GM19438 (cell line): ENCODE results near the gene MFNG.

Source experiments
- ATAC-seq: cut with Tn5 transposase; IDR thresholded peaks from one replicate; pipeline ENCODE4 v1.9.1; 2021; ENCODE audit warnings: low read depth; ENCODE audit not compliant: unreplicated experiment

Gene MFNG

DNA sequence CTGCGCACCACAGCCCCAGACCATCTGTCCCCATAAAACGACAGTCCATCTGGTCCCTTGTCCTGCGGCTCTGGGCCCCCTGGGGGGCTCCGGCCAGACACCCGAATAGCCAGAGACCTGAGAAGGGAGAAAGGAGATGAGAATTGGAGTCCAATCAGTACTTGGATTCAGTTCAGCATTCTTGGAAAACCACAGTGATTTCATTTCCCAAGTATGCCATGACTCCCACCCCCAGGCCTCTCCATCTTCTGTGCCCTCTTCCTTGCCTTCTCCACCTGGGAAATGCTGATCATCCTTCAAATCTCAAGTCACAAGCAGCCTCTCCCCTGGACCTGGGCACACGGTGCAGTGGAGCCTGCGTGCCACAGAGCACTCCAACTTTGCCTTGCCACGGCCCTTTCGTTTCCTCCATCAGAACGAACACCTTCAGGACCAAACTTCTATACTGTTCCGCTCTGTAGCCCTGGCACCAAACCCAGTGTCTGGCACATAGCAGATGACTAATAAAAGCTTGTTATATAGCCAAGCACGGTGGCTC, 10.9 kb upstream of the MFNG start:
- ATAC-seq = no peak

DNA sequence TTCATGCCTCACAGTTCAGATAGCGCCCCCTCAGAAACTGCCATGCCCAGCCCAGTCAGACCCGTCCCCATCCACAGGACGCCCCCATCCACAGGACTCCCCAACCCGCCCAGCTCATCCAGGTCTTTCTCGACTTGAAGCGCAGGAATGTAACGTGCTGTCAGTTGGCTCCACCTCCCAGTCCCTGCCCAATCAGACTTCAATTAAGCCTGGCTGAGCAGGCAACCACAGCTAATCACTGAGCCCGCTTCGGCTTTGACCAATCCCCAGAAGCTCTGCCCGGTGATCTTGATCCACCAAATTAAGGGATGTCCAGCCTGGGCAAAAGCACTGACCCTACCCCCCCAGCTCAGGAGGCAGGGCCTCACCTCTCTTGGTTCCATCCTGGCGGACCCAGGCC, 10.5 kb upstream of the MFNG start:
- ATAC-seq = no peak

DNA sequence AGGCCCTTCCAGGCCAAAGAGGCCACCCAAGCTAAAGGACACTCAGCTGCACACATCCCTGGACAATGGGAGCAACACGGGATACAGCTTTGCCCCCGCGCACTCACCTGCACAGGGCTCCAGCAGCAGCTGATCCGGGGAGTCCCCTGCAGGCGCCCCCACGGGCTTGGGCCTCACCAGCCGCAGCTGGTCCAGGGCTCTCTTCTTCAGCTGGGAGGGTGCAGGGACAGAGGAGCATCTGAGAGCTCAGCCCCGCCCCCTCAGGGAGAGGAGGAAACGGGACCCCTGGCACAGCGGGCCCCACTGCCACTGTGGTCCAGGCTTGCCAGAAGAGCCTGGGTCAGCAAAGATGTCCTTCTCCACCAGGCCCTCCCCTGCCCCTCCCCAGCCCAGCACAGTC, 7.8 kb upstream of the MFNG start:
- no peak for ATAC-seq

DNA sequence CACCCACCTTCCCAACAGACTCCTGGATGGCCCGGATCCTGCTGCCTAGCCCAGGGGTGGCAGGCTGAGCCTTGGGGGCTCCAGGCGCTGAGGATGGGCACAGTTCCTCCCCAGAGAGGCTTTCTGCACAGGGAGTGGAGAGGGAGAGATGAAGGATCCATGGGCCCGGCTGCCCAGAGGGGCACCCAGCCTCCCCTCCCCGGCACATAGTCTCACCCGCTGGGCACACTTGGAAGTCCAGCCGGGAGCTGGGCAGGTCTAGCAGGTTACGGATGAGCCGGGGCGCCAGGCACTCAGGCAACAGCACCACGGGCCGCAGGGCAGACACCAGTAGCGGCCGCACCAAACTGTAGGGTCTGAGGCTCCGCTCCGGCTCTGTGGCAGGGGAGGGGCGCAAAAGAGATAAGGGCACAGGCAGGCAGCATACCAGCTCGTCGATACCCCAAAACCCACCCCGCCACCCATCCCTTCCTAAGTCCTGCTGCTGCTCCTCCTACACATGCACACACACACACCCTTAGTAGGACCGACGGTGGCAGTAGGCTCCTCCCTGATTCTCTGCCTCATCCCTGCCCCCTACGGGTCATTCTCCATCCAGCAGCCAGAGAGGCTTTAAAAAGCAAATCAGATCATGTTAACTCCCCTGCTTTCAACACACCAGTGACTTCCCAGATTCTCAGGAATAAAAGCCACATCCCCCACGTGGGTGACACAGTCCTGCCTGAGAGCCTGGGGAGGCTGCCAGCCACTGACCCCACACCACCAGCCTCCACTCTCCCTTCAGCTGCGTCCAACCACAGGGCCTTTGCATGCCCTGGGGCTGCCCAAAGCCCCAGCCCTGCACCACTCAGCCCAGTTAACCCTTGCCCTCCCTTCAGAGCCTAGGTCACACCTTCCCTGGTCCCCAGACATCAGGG, 6.5 kb upstream of the MFNG start:
- ATAC-seq = no peak

DNA sequence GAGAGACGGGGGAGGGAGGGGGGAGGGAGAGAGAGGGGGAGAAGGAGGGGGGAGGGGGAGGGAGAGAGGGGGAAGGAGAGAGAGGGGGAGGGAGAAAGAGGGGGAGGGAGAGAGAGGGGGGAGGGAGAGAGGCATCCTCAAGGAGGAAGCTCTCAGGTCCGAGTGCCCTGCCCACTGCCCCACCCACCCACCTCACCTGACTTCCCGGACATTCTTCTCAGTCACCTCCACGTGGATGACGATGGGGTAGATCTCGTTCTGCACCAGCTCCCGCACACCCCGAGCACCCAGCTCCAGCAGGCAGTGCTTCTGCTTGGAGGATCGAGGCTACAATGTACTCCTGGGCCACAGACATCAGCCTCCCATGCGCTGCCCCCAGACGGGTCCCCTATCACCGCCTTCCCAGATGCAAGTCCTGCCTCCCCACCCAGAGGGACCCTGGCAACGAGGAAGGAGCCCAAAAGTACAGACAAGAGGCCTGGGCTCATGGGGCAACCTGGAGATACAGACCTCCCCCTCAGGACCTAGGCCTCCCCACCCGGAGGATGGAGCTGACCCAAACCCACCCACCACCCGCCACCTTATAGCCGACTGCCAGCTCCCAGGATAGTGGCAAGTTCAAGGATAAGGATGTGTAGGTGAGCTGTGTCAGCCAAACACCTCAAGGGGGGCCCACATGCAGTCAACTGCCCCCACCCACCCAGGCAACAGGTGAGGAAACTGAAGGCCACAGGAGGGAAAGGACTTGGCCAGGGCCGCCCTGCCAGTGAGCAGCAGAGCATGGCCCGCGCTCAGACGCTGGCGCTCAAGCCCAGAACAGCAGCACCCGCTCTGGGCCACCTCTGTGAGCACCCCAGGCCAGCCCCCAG, 5.6 kb upstream of the MFNG start:
- ATAC-seq = no peak

DNA sequence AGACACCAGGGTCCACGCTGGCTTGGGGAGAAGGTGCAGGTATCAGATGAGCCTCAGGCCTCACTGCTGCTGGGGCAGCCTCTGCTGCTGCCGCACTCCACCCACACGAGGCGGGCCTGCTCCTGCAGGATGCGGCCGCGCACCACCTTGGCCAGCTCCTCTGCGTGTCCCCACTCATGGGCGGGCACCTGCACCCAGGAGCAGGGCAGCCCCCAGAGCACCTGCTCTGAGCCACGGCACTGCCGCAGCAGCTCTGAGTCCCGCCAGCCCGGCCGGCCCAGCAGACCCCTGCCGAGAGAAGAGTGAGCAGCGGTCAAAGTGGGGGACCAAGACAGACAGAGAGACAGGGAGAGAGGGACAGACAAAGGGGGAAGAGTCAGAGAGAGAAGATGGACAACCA, 4.9 kb upstream of the MFNG start:
- ATAC-seq = no peak

DNA sequence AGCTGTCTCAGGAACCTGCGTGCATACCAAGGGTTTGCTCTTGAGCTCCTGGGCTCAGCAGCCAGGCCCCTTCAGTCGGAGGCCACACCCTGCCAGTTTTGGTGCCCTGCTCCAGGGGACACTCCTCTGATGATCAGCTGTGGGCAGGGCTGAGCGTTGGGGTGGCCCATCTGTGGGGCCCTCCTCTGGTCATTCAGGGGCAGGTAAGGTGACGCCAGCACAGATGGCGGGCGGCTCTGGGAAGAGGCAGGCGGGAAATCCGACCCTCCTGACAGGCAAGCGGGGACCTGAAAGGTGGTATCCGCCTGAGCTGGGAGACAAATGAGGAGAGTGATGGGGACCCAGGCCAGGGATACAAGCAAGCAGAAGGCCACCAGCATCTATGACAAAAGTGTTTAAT, 3.8 kb upstream of the MFNG start:
- no peak for ATAC-seq

DNA sequence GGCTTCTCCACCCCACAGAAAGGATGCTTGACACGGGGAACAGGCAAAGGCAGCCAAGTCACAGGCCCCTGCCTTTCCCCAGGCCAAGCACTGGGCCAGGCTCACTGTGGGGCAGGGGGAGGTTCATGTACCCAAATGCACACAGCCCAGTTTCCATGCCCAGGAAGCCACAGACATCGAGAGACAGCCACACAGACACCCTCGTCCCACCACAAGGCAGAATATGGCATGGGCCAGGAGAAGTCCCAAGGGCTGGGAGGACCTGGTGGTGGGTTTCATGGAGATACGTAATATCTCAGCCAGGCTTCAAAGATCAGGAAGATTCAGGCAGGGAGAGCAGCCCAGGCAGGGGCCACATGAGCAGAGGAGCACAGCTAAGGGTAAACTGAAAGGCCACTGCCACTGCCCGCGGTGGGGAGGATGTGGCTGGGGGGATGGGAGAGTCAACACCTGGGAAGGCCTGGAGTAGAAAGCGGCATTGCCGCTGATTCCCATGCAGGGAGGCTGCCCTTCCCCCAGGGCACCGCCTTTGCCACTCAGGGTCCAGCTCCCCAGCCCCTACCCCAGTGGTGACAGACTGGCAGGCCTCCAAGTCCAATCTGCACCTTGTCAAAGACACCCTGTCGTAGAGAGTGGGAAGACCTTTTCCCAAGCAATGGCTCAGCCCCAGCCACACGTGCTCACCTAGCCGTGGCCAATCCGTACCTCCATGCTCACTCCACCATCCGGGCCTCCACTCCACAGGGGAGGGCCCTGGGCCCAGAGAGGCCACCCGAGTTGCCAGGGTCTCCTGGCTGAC, 2.4 kb upstream of the MFNG start:
- ATAC-seq = no peak

DNA sequence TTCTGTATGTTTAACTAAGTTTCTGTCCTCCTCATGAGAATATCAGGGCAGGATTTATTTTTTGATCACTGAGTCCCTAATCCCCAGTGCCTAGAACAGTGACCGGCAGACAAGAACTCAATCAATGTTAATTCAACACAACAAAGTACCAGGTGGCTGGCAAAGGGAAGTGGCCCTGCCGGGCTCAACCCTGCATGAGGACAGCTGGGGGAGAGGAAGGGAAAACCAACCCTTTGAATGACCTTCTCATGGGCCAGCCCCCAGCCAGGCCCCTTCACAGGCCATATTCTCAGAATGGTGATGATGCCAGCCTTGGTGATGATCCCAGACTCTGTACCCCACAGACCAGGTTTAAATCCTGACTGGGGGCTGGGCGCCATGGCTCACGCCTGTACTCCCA, 1.4 kb upstream of the MFNG start:
- ATAC-seq = no peak

DNA sequence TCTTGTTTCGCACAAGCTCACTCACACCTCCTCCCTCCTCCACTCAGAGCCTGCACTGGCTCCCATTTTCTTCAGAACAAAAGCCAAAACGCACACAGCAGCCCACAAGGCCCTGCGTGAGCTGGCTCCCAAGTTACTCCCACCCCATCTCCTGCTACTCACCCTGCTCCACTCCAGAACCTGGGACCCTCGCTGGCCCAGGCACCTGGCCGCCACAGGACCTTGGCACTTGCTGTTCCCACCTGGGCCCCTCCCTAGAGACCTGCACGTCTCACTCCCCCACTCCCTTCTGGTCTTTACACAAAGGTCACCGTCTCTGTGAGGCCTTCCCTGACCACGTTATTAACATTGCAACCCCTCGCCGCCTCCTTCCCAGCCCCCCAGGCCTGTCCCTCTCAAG, 945 bp upstream of the MFNG start:
- no peak for ATAC-seq

DNA sequence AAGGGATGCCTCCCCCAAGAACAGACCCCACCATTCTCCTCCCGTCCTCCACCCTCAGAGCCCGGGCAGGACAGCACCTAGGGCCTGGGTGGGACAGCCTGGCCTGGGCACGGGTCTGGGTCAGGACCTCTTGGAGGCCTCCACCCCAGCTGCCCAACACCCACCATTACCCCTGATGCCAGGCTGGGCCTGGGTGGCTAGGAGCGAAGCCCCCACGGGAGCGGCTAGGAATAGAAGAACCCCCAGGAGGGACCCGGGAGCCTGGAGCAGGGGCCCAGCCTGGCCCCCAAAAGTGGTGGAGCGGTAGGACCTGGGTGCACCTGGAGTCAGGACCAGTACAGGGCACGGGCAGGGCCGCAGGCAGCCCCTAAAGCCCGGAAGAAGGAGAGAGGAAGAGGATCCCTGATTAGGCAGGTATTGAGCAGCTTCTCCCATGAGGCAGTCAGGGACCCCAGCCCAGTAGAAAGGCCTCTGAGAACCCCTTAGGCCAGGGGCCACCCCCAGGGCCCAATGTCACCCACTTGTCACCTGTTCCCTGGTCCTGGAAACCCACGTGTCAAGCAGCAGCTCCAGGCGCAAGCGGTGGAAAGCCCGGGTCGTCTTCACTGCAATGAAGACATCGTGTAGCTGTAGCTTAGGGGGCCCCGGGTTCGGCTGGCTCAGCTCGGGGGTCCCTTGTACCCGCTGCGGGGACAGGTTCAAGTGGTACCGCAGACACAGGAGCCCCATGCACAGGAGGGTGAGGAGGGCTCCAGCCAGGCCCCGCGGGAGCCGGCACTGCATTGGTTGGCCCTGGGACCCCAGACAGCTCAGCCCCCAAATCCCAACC, 575 bp downstream of the MFNG start:
- peak; percentile 28 for ATAC-seq

DNA sequence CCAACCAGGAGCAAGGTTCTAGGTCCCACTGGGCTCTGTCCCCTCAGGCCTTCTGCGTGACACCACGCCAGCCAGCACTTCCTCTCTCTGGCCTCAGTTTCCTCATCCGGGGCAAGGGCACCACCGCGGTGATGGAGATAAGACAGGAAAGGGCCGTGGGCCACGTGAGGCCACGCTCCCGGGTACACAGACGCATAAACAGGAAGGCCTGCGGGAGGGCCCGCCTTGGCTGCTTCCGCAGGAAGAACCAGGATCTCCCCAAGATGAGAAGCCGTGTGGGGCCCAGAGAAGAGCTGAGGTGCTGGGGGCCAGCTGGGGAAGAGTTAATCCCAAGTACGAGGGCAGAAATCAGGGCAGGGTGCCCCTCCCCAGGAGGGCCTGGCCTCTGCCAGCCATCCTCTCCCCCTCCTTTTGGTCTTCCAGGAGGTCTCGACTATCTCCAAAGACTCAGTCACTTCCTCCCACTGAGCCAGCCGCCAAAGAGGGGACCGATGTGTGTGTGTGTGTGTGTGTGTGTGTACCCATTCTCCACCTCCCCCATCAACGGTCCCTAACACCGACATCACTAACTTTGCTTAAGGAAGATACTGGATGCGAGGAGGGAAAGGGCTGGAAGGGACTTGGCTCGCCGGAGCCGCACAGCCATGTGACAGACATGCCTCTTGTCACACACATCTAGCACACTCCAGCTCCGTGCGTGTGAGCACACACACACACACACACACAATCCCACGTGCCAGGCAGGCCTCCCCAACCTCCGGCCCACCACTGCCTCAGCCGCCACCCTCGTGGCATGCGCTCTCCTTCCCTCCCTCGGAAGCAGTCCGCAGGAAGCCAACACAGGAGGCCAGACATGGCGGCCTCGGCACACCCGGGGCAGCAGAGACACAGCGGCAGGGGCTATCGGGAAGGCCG, 1.4 kb downstream of the MFNG start:
- peak; percentile 51 for ATAC-seq

DNA sequence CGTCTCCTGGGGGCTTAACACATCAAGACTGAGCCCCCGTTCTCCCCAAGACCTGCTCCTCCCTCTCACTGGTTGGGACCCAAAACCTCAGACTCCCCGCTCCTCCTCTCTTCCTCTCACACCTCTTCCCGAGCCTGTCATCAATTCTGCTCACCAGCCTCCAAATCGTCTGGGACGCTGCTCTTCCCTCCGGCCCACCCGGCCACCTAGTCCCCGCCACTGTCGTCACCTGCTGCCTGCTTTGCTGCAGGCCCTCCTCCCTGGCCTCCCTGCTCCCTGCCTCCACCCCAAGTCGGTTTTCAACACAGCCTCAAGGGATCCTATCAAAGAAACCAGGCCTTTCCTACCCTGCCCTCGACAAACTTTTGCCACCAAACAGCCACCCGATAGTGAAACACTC, 3.1 kb downstream of the MFNG start:
- ATAC-seq = no peak

DNA sequence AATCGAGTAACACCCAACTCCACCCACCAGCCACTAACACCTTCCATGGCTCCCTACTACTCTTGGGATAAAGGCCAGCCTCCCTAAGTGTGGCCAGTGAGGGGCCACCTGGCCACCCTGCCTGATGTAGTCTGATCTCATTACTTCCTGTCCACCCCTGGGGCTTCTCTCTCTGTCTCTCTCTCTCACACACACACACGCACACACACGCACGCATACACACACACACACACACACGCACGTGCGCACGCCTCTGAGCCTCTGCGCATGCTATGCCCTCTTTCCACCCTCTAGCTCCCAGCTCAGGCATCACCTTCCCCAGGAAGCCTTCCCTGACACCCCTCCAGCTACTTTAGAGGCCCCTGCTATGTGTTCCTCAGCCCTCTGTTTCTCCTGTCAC, 3.9 kb downstream of the MFNG start:
- no peak for ATAC-seq

DNA sequence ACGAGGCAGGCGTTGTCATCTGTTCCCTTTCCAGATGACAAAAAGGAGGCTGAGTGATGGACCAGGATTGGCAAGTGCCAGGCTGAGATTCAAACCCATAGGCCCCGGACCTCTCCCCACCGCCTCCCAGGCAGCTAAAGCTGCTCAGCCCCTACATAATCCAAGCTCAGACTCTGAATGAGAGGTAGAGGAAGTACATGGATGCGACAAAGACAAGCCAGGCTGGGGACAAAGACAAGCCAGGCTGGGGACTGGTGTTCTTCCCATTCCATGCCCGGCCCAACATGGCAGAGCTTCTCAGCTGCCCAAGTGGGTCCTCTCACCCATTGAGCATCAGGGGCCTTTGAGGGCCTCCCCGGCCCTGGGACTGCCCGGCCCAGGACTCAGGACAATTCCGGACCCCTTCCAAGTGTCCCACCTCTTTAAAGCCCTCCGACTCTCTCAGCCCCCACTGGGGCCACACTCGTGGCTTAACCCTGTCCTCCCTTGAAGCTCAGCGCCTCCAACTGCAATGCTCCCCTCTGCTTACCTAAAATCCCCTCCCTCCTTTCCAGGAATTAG, 4.8 kb downstream of the MFNG start:
- no peak for ATAC-seq

DNA sequence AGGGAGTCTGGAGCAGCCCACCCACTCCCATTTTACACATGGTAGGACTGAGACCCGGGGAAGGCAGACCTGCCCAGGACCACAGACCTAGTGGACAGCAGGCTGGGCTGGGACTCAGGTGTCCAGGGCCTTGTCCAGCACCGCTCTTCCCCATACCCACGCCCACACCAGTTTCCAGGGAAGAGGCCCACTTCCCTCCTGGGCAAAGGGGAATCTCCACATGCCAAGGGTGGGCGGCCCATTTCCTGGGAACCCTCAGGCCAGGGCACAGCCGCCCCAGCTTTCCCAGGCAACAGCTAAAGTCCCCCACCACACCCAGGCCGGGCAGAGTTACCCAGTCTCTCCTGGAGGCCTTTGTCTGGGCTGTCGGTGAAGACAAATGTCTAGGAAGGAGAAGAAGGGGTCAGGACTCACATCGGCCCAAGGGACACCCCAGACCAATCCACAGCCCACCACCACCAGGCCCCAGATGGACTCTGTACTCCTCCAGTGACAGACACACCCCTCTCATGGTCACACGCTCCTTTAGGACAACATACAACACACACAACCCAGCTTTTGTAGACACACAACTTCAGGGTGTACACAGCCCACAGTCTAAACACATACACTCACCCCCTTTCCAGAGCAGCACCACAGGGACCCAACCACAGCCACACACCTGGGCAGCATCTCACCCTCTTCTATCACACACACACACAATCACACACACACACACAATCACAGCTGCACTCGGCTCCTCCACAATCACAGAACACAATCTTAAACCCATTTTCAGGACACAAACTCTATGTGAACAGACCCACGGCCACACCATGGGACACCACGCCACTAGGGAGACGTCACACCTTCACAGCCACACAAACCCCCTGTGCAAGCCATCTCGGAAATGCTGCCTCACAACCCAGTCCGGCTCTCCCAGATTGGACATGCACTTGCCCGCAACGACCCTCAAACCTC, 5.5 kb downstream of the MFNG start:
- ATAC-seq = no peak

DNA sequence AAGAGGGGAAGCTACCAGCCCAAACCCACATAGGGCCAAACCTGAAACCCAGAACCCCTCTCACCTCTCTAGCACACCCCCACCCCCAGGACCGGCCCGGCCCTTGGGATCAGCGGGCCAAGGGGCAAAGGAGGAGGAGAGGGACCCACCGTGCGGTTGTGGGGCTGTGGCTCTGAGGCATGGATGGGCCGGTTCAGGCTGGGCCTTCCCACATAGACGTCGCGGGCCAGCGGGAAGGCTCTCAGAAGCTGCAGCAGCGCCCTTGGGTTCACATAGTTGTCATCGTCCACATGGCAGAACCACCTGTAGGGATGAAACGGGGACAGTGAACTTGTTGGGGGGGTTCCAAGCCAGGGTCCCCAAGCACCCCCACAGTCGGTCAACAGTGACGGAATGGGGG, 7.0 kb downstream of the MFNG start:
- no peak for ATAC-seq
